Liver (tissue), 9 donors: ENCODE measurements around the gene P2RX5. TPM values are rescaled to one million over a fixed set of nuclear protein-coding genes. Genes with fewer than 3 reads are reported as not detected.

Experiments
- DNase-seq: peaks from one replicate; pipeline ENCODE4 v3.0.0-alpha.2; 2017; ENCODE audit warnings: low spot score
- H3K27ac ChIP-seq, 2 donors: one replicate each; pipeline ENCODE4 v1.7.0; 2013; ENCODE audit warnings: inconsistent platforms in 2 of 2, low read length in 2 of 2, control low read depth in 1 of 2, low read depth in 1 of 2, mild to moderate bottlenecking in 1 of 2
- H3K27me3 ChIP-seq, 4 donors: one replicate each; pipeline versions ENCODE4 v1.6.1 to v1.7.0; 2013; ENCODE audit warnings: low read length in 3 of 4, inconsistent platforms in 1 of 4, mild to moderate bottlenecking in 1 of 4, moderate library complexity in 1 of 4; ENCODE audit not compliant: control insufficient read depth in 4 of 4, insufficient read depth in 4 of 4
- H3K36me3 ChIP-seq, 4 donors: one replicate each; pipeline versions ENCODE4 v1.6.1 to v1.7.0; 2013; ENCODE audit warnings: low read length in 3 of 4, mild to moderate bottlenecking in 3 of 4, low read depth in 1 of 4, moderate library complexity in 1 of 4; ENCODE audit not compliant: control insufficient read depth in 4 of 4, insufficient read depth in 3 of 4
- H3K4me1 ChIP-seq, 4 donors: one replicate each; pipeline versions ENCODE4 v1.6.1 to v1.7.0; 2013; ENCODE audit warnings: low read length in 3 of 4, mild to moderate bottlenecking in 3 of 4, moderate library complexity in 1 of 4; ENCODE audit not compliant: control insufficient read depth in 4 of 4, insufficient read depth in 4 of 4
- H3K4me3 ChIP-seq, 3 donors: one replicate each; pipeline versions ENCODE4 v1.6.1 to v1.7.0; 2013; ENCODE audit warnings: low read length in 3 of 3, control low read depth in 1 of 3, low read depth in 1 of 3, mild to moderate bottlenecking in 1 of 3
- H3K9ac ChIP-seq, 2 donors: one replicate each; pipeline ENCODE4 v1.7.0; 2013; ENCODE audit warnings: low read length in 2 of 2, mild to moderate bottlenecking in 2 of 2, moderate library complexity in 2 of 2, control low read depth in 1 of 2, low read depth in 1 of 2
- H3K9me3 ChIP-seq, 4 donors: one replicate each; pipeline versions ENCODE4 v1.6.1 to v1.7.0; 2013; ENCODE audit warnings: low read length in 3 of 4; ENCODE audit not compliant: control insufficient read depth in 4 of 4
- ATF3 ChIP-seq: IDR thresholded peaks from 2 replicates; pipeline ENCODE4 v1.6.1; 2016; ENCODE audit warnings: antibody characterized with exemption
- CTCF ChIP-seq: fragments of 150-350 bp; IDR thresholded peaks from 2 replicates; pipeline ENCODE4 v1.5.1; 2017; ENCODE audit warnings: improper control_type of control experiment, low read depth, low read length; ENCODE audit not compliant: missing input control
- EGR1 ChIP-seq, 2 donors: IDR thresholded peaks; 2 replicates each; pipeline ENCODE4 v1.6.1; 2016 to 2018; ENCODE audit warnings: antibody characterized with exemption in 2 of 2, low read depth in 2 of 2
- FOXA1 ChIP-seq: IDR thresholded peaks from 2 replicates; pipeline ENCODE4 v1.6.1; 2016; ENCODE audit warnings: antibody characterized with exemption
- FOXA2 ChIP-seq: IDR thresholded peaks from 2 replicates; pipeline ENCODE4 v1.6.1; 2016; ENCODE audit warnings: antibody characterized with exemption
- GABPA ChIP-seq, 2 donors: IDR thresholded peaks in 1 of 2; conservative IDR thresholded peaks in 1 of 2; 2 replicates each; pipeline ENCODE4 v1.6.1; 2016; ENCODE audit warnings: antibody characterized with exemption in 2 of 2, mild to moderate bottlenecking in 1 of 2, moderate library complexity in 1 of 2
- HNF4A ChIP-seq, 2 donors: conservative IDR thresholded peaks; 2 replicates each; pipeline ENCODE4 v1.6.1; 2016; ENCODE audit warnings: antibody characterized with exemption in 2 of 2, mild to moderate bottlenecking in 2 of 2
- HNF4G ChIP-seq: IDR thresholded peaks from 2 replicates; pipeline ENCODE4 v1.6.1; 2016; ENCODE audit warnings: antibody characterized with exemption
- JUND ChIP-seq, 2 donors: IDR thresholded peaks; 2 replicates each; pipeline ENCODE4 v1.6.1; 2016; ENCODE audit warnings: antibody characterized with exemption in 2 of 2
- MAX ChIP-seq: IDR thresholded peaks from 2 replicates; pipeline ENCODE4 v1.6.1; 2016; ENCODE audit warnings: antibody characterized with exemption
- NR2F2 ChIP-seq: IDR thresholded peaks from 2 replicates; pipeline ENCODE4 v1.6.1; 2016; ENCODE audit warnings: antibody characterized with exemption
- RAD21 ChIP-seq, 2 donors: IDR thresholded peaks; 2 replicates each; pipeline ENCODE4 v1.6.1; 2016; ENCODE audit warnings: antibody characterized with exemption in 2 of 2, mild to moderate bottlenecking in 2 of 2
- REST ChIP-seq: IDR thresholded peaks from 2 replicates; pipeline ENCODE4 v1.6.1; 2016; ENCODE audit warnings: antibody characterized with exemption, mild to moderate bottlenecking
- RXRA ChIP-seq, 2 donors: IDR thresholded peaks; 2 replicates each; pipeline ENCODE4 v1.6.1; 2017 to 2018; ENCODE audit warnings: antibody characterized with exemption in 2 of 2, mild to moderate bottlenecking in 1 of 2
- TAF1 ChIP-seq: conservative IDR thresholded peaks from 2 replicates; pipeline ENCODE4 v1.6.1; 2016; ENCODE audit warnings: antibody characterized with exemption, mild to moderate bottlenecking
- YY1 ChIP-seq: IDR thresholded peaks from 2 replicates; pipeline ENCODE4 v1.6.1; 2016; ENCODE audit warnings: antibody characterized with exemption, mild to moderate bottlenecking
- ZBTB33 ChIP-seq: IDR thresholded peaks from 2 replicates; pipeline ENCODE4 v1.6.1; 2016; ENCODE audit warnings: antibody characterized with exemption
- WGBS: extraction: QIAGEN DNeasy Blood & Tissue Kit; methylation state at CpG from one replicate; pipeline ENCODE4 v1.1.7; 2013; 5-methylcytosine and 5-hydroxymethylcytosine counted together
- polyA plus RNA-seq, 2 donors: library from polyadenylated mRNA; stranded (reverse) in 1 of 2; unstranded in 1 of 2; fragments of 200-250 nt in 1 of 2; fragments of >200 nt in 1 of 2; fragmentation: Nextera tagmentation in 1 of 2; extraction: Ambion mirVana in 1 of 2; gene quantifications; one replicate each; pipeline versions ENCODE4 v1.2.1 to v1.2.3, GENCODE V29; 2013 to 2015
- total RNA-seq, 2 donors: library from RNA; depleted of rRNA; stranded (reverse); fragments of >200 nt; gene quantifications; one replicate each; pipeline ENCODE4 v1.2.3, GENCODE V29; 2014
- donor health status: healthy.
- donor health status: healthy.
- donor health status: healthy.
- donor health status: healthy.
- donor health status: healthy.

P2RX5 gene
- total and polyA plus RNA-seq, 4 donors, result 0.31 to 1.8 (median 1.1) TPM

- H3K4me3 ChIP-seq, result no peak overlapping the region
- H3K27me3 ChIP-seq, result no peaks in the 10 kb centered on the region
- peaks cover under 1 to 7% (median 4%) of the 10 kb centered on the region in 4 donors for H3K36me3 ChIP-seq
- H3K9ac ChIP-seq, result no peak overlapping the region
- H3K9me3 ChIP-seq, result no peaks in the 10 kb centered on the region
- H3K27ac ChIP-seq, result no peak overlapping the region
- 84% methylated on average over 6 of the region's 6 CpGs for WGBS
- TF ChIP-seq YY1 (no peak), HNF4A (conservative IDR thresholded peaks at IDR 0.05) (no peak), MAX (no peak)
- DNase-seq, result no peak
- H3K4me1 ChIP-seq, result peaks cover 0 to 32% (median 27%) of the 10 kb centered on the region in 4 donors
Measured at GRCh38 chr17:3666516-3666915, 29.4 kb downstream of the P2RX5 start.

GRCh38 chr17:3665834-3666233 is 30.1 kb downstream of the P2RX5 start:
- no peaks in the 10 kb centered on the region for H3K27me3 ChIP-seq
- 89% methylated on average over 5 of the region's 5 CpGs for WGBS
- peaks cover 0 to 7% (median 4%) of the 10 kb centered on the region in 4 donors for H3K36me3 ChIP-seq
- H3K4me3 ChIP-seq, result no peak overlapping the region
- no peak overlapping the region for H3K27ac ChIP-seq
- H3K4me1 ChIP-seq, result peaks cover 0 to 39% (median 30%) of the 10 kb centered on the region in 4 donors
- H3K9ac ChIP-seq, result no peak overlapping the region
- no peak for DNase-seq
- TF ChIP-seq NR2F2 (no peak), RAD21 (IDR thresholded peaks at IDR 0.05) (no peak), ZBTB33 (no peak), RXRA (IDR thresholded peaks at IDR 0.05) (no peak), ATF3 (no peak), REST (no peak), TAF1 (no peak)
- no peaks in the 10 kb centered on the region for H3K9me3 ChIP-seq

GRCh38 chr17:3663102-3664011 is 32.6 kb downstream of the P2RX5 start:
- no peak for DNase-seq
- H3K27me3 ChIP-seq, result no peaks in the 10 kb centered on the region
- no peak overlapping the region for H3K4me3 ChIP-seq
- peaks cover 0 to 7% (median 4%) of the 10 kb centered on the region in 4 donors for H3K36me3 ChIP-seq
- no peak overlapping the region for H3K27ac ChIP-seq
- H3K4me1 ChIP-seq, result peaks cover 6 to 36% (median 18%) of the 10 kb centered on the region in 4 donors
- no peak overlapping the region for H3K9ac ChIP-seq
- H3K9me3 ChIP-seq, result no peaks in the 10 kb centered on the region
- 93% methylated on average over 33 of the region's 33 CpGs for WGBS
- TF ChIP-seq RAD21 (IDR thresholded peaks at IDR 0.05) (no peak), CTCF (no peak), NR2F2 (no peak), GABPA (IDR thresholded peaks at IDR 0.05 in 1 of 2, conservative IDR thresholded peaks at IDR 0.05 in 1 of 2) (no peak), JUND (IDR thresholded peaks at IDR 0.05) (no peak), MAX (no peak), FOXA2 (no peak), HNF4A (conservative IDR thresholded peaks at IDR 0.05) (no peak), HNF4G (no peak), EGR1 (IDR thresholded peaks at IDR 0.05; ENCODE audit: low read depth in 2 of 2) (no peak), TAF1 (no peak), FOXA1 (no peak), YY1 (no peak)
